ENCODE data around the gene HACD2.

HACD2 gene

DNA sequence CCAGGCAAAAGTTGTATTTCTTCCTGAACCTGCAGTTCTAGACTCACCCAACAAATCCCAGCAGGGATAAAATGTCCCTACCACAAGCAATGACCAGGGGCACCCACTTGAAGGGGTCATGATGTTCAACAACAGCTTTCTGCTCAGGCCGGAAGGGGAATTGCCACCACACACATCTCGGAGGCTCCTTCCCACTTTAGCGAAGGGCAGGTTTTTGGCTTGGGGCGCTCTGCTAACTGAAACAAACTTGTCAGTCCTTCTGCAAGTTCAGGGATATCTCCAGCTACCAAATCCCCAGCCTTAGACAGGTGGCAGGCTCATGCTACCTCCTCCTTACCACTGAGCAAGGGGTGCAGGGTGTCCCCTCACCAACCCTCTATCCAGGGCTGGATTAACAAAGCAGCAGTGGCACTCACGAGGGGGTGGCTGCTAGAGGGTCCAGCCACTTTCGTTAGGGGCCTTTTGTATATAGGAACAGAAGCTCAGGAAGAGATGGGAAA is 138.2 kb downstream of the HACD2 start:
- no peaks in the 10 kb centered on the region for H4K20me1 ChIP-seq (ENCODE audit: low read depth, low read length)
- no peak overlapping the region for H3K4me3 ChIP-seq (ENCODE audit: insufficient read depth, low read length, poor library complexity, severe bottlenecking)
- H3K27me3 ChIP-seq (ENCODE audit: low read length), result no peaks in the 10 kb centered on the region
- no peaks in the 10 kb centered on the region for H3K9me2 ChIP-seq (replicated peaks; ENCODE audit: insufficient read depth, low read length)
- no peaks in the 10 kb centered on the region for H3K79me2 ChIP-seq (ENCODE audit: insufficient read depth, low read length)
- no peaks in the 10 kb centered on the region for H3K9me3 ChIP-seq (ENCODE audit: insufficient read depth, low read length)
- no peak overlapping the region for H3K4me2 ChIP-seq (ENCODE audit: low read depth, low read length, poor library complexity, severe bottlenecking)
- H3F3A ChIP-seq (ENCODE audit: insufficient read depth), result no peaks in the 10 kb centered on the region
- no peak overlapping the region for H3K9ac ChIP-seq (ENCODE audit: low read length)
- no peak overlapping the region for H3K27ac ChIP-seq (ENCODE audit: low read depth, low read length)
- H2AFZ ChIP-seq (ENCODE audit: low read depth, low read length, severe bottlenecking), result no peak overlapping the region
- no peaks in the 10 kb centered on the region for H3K36me3 ChIP-seq (ENCODE audit: low read length)
- TF ChIP-seq CTCF (IDR thresholded peaks at IDR 0.05; ENCODE audit: insufficient read depth, low read length, poor library complexity, severe bottlenecking) (no peak), EZH2phosphoT487 (conservative IDR thresholded peaks at IDR 0.05; ENCODE audit: low read length) (no peak)

- no peak overlapping the region for H3K27ac ChIP-seq (ENCODE audit: low read depth, low read length)
- no peak for TF ChIP-seq CTCF (IDR thresholded peaks at IDR 0.05; ENCODE audit: insufficient read depth, low read length, poor library complexity, severe bottlenecking)
- TF ChIP-seq EZH2phosphoT487 (conservative IDR thresholded peaks at IDR 0.05; ENCODE audit: low read length), result no peak
- no peak overlapping the region for H3K4me2 ChIP-seq (ENCODE audit: low read depth, low read length, poor library complexity, severe bottlenecking)
- H3F3A ChIP-seq (ENCODE audit: insufficient read depth), result no peaks in the 10 kb centered on the region
- no peak overlapping the region for H2AFZ ChIP-seq (ENCODE audit: low read depth, low read length, severe bottlenecking)
- H3K9ac ChIP-seq (ENCODE audit: low read length), result no peak overlapping the region
- no peaks in the 10 kb centered on the region for H3K9me2 ChIP-seq (replicated peaks; ENCODE audit: insufficient read depth, low read length)
- no peak overlapping the region for H3K4me3 ChIP-seq (ENCODE audit: insufficient read depth, low read length, poor library complexity, severe bottlenecking)
- H3K79me2 ChIP-seq (ENCODE audit: insufficient read depth, low read length), result no peaks in the 10 kb centered on the region
- no peaks in the 10 kb centered on the region for H3K27me3 ChIP-seq (ENCODE audit: low read length)
- H4K20me1 ChIP-seq (ENCODE audit: low read depth, low read length), result no peaks in the 10 kb centered on the region
- no peaks in the 10 kb centered on the region for H3K36me3 ChIP-seq (ENCODE audit: low read length)
- no peaks in the 10 kb centered on the region for H3K9me3 ChIP-seq (ENCODE audit: insufficient read depth, low read length)
These were observed 138.6 kb downstream of the HACD2 start for GRCh38 chr3:123446210-123446609.

DNA sequence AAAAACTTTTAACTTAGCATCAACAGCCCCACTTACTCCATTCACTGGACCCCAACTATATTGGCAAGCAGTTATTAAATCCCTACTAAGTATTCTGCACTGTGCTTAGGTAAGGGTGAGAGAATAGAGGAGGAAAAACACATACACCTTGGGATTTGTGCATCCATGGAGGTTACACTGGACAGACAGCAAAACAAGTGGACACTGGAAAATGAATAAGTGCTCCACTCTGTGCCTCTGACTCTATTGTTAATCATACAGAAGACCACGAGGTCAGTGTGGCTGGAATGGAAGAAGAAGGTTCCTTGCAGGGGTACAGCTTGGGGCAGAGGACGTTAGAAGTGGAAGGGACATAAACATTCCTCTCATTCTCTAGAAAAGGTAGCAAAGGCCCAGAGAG is 139.2 kb downstream of the HACD2 start:
- TF ChIP-seq CTCF (IDR thresholded peaks at IDR 0.05; ENCODE audit: insufficient read depth, low read length, poor library complexity, severe bottlenecking) (no peak), EZH2phosphoT487 (conservative IDR thresholded peaks at IDR 0.05; ENCODE audit: low read length) (no peak)
- H3K27me3 ChIP-seq (ENCODE audit: low read length), result no peaks in the 10 kb centered on the region
- no peak overlapping the region for H3K27ac ChIP-seq (ENCODE audit: low read depth, low read length)
- no peak overlapping the region for H3K9ac ChIP-seq (ENCODE audit: low read length)
- no peaks in the 10 kb centered on the region for H3K9me3 ChIP-seq (ENCODE audit: insufficient read depth, low read length)
- no peaks in the 10 kb centered on the region for H3K36me3 ChIP-seq (ENCODE audit: low read length)
- no peak overlapping the region for H3K4me2 ChIP-seq (ENCODE audit: low read depth, low read length, poor library complexity, severe bottlenecking)
- no peaks in the 10 kb centered on the region for H3F3A ChIP-seq (ENCODE audit: insufficient read depth)
- no peak overlapping the region for H2AFZ ChIP-seq (ENCODE audit: low read depth, low read length, severe bottlenecking)
- H4K20me1 ChIP-seq (ENCODE audit: low read depth, low read length), result no peaks in the 10 kb centered on the region
- H3K4me3 ChIP-seq (ENCODE audit: insufficient read depth, low read length, poor library complexity, severe bottlenecking), result no peak overlapping the region
- H3K79me2 ChIP-seq (ENCODE audit: insufficient read depth, low read length), result no peaks in the 10 kb centered on the region
- H3K9me2 ChIP-seq (replicated peaks; ENCODE audit: insufficient read depth, low read length), result no peaks in the 10 kb centered on the region

Measured in SU-DHL-6 (cell line).